HEK293T (cell line): ENCODE measurements around the gene MYCBPAP.

Experiments
- FOXA1 ChIP-seq: fragments of 450-650 bp; IDR thresholded peaks from 2 replicates; pipeline ENCODE4 v1.6.1; 2016; ENCODE audit warnings: mild to moderate bottlenecking
- PKNOX1 ChIP-seq: fragments of 450-650 bp; IDR thresholded peaks from 2 replicates; pipeline ENCODE4 v1.6.1; 2016
- TARDBP ChIP-seq: fragments of 450-650 bp; IDR thresholded peaks from 2 replicates; pipeline ENCODE4 v1.6.1; 2016

DNA sequence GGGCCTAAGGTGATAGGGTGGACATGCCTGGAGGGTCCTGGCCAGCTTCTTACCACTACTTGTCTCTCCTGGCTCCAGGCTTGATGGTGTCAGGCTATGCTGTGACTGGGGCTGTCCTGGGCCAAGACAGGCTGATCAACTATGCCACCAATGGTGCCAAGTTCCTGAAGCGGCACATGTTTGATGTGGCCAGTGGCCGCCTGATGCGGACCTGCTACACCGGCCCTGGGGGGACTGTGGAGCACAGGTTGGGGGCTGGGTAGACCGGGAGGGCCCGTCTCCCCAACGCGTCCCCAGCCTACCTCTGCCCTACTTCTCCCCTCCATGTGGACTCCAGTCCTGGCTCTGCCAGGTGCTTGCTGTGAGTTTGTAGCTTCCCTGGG, 43.2 kb downstream of the MYCBPAP start:
- TF ChIP-seq PKNOX1 (no peak), FOXA1 (no peak), TARDBP (no peak)
